ENCODE data around the gene BIVM.

Gene BIVM, protein sequence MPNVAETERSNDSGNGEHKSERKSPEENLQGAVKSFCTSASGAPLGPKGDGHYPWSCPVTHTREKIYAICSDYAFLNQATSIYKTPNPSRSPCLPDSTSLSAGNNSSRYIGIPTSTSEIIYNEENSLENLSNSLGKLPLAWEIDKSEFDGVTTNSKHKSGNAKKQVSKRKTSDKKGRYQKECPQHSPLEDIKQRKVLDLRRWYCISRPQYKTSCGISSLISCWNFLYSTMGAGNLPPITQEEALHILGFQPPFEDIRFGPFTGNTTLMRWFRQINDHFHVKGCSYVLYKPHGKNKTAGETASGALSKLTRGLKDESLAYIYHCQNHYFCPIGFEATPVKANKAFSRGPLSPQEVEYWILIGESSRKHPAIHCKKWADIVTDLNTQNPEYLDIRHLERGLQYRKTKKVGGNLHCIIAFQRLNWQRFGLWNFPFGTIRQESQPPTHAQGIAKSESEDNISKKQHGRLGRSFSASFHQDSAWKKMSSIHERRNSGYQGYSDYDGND

DNA sequence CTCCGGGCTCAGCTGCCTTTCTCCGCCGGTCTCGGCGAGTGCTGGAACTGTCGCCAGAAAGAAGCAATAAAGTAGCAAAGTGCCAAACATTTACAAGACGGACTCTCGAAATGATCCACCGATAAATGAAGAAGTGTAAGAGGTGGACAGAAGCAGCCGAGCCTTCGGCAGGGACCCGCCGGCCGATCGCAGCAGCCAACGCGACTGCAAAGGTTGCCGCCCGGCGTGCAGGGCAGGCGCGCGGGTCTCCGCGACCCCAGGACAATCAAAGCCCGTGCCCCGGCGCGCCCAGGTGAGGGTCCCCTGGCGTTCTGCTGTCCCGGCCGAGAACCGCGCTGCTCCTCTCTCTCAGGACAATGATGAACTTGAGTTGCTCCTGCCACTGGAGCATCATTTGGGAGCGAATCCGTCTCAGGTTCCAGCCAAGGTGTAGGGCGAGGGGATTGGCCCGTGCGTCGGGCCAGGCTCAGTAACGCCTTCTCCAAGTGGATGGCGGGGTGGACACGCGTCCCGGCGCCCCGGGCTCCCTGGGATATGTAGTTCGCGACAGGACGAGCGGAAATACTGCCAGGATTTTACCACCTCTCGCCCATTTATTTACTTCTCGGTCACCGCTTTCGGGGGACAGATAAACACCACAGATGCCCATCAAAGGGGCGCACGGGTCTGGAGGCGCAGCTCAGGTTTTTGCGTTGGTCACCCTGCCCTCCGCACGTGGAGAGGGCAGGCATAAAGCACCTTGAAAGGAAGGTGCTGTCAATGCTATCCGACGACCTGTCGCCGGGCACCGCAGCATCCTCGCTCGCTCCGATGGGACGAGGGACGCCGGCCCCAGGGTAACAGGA lies at the start of gene BIVM, which contains the start of gene POGLUT2:
Gene BIVM, plus strand, starts transcription at position 539 of the 845 bp plus-strand sequence. CDS start 8,149 bp downstream, outside the sequence.
Gene POGLUT2, minus strand, starts transcription at position 396 of the 845 bp plus-strand sequence. Its CDS starts 306 bp downstream, at position 90.
- Histone ChIP-seq H3K27me3 (replicated peaks) (no peaks in the 10 kb centered on the region), H3K27ac (peak within 1 kb of the TSS; percentile 53), H3K4me3 (ENCODE audit: low read depth, low read length) (peak within 1 kb of the TSS; percentile 91), H3K36me3 (replicated peaks) (no peaks in the 10 kb centered on the region)
- in situ Hi-C loops (cut with HindIII; ENCODE audit: low pct_ligation_motif_present, low sequenced_read_pairs): no loop called here
- TF ChIP-seq, protein P1, sequence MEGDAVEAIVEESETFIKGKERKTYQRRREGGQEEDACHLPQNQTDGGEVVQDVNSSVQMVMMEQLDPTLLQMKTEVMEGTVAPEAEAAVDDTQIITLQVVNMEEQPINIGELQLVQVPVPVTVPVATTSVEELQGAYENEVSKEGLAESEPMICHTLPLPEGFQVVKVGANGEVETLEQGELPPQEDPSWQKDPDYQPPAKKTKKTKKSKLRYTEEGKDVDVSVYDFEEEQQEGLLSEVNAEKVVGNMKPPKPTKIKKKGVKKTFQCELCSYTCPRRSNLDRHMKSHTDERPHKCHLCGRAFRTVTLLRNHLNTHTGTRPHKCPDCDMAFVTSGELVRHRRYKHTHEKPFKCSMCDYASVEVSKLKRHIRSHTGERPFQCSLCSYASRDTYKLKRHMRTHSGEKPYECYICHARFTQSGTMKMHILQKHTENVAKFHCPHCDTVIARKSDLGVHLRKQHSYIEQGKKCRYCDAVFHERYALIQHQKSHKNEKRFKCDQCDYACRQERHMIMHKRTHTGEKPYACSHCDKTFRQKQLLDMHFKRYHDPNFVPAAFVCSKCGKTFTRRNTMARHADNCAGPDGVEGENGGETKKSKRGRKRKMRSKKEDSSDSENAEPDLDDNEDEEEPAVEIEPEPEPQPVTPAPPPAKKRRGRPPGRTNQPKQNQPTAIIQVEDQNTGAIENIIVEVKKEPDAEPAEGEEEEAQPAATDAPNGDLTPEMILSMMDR (IDR thresholded peaks at IDR 0.05; ENCODE audit: low read depth, low read length, missing control alignments): no peak
- DNase-seq: peak; percentile 95

DNA sequence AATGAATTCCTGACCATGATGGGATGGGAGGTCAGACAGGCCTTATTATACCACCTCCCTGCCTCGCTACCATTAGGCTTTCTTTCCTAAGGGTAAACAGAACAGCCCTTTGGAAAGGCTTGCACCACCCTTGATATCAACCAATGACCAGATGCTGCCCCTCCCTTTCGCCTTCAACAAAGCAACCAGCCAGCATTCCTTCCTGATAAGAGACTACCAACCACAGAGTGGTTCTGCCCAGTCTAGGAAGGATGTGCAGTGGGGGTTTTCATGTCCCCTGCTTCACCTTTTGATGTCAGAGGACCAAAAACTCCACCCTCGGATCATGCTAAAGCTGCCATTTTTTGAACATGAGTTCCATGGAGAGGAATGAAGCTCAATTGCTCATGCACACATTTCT lies 47.0 kb upstream of the BIVM start:
- H3K27ac ChIP-seq: no peak overlapping the region
- in situ Hi-C loops (cut with HindIII; ENCODE audit: low pct_ligation_motif_present, low sequenced_read_pairs): no loop called here
- H3K27me3 ChIP-seq (replicated peaks): no peaks in the 10 kb centered on the region
- DNase-seq: no peak
- TF ChIP-seq, protein P1 (IDR thresholded peaks at IDR 0.05; ENCODE audit: low read depth, low read length, missing control alignments): no peak
- no peak overlapping the region for H3K4me3 ChIP-seq (ENCODE audit: low read depth, low read length)
- H3K36me3 ChIP-seq (replicated peaks): no peaks in the 10 kb centered on the region

DNA sequence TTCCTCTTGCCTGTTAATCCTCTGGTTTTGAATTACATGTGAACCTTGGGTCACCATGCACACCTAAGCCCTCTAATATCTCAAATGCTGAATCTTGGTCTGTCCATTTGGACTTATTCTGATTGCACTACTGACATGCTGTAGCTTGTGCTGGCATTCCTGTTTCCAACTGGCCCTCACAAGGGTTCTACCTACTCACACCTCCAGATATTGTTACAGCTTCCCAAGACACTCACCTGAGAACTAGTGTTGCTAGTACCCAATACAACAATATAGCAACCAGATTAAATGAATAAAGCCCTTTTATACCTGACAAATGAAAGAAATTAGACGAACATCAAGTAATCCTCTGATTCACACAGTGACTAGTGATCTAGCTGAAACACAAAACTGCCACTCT lies 41.9 kb upstream of the BIVM start:
- H3K36me3 ChIP-seq (replicated peaks): no peaks in the 10 kb centered on the region
- TF ChIP-seq, protein P1 (IDR thresholded peaks at IDR 0.05; ENCODE audit: low read depth, low read length, missing control alignments): no peak
- no peaks in the 10 kb centered on the region for H3K27me3 ChIP-seq (replicated peaks)
- in situ Hi-C loops (cut with HindIII; ENCODE audit: low pct_ligation_motif_present, low sequenced_read_pairs): no loop called here
- DNase-seq: no peak
- H3K4me3 ChIP-seq (ENCODE audit: low read depth, low read length): no peak overlapping the region
- H3K27ac ChIP-seq: no peak overlapping the region

DNA sequence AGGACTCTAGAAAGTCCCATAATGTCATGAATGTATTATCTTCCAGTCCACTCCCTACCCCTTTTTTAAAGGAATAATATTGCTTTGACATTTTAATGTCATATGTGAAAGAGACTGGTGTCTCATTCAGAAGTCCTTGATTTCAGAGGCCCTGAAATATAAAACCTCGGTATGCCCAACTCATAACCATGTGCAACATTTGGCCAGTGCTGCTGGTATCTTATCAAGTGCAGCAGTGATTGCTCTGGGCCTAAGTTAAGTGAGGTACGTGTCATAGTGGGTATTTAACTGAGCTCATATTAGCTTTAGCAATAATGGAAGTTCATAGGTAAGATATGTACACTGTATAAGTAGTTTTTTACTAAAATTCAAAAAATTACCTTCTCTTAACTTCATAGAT lies 40.1 kb upstream of the BIVM start:
- DNase-seq: no peak
- Histone ChIP-seq H3K4me3 (ENCODE audit: low read depth, low read length) (no peak overlapping the region), H3K36me3 (replicated peaks) (no peaks in the 10 kb centered on the region), H3K27ac (no peak overlapping the region), H3K27me3 (replicated peaks) (no peaks in the 10 kb centered on the region)
- in situ Hi-C loops (cut with HindIII; ENCODE audit: low pct_ligation_motif_present, low sequenced_read_pairs): no loop called here
- TF ChIP-seq, protein P1 (IDR thresholded peaks at IDR 0.05; ENCODE audit: low read depth, low read length, missing control alignments): no peak

DNA sequence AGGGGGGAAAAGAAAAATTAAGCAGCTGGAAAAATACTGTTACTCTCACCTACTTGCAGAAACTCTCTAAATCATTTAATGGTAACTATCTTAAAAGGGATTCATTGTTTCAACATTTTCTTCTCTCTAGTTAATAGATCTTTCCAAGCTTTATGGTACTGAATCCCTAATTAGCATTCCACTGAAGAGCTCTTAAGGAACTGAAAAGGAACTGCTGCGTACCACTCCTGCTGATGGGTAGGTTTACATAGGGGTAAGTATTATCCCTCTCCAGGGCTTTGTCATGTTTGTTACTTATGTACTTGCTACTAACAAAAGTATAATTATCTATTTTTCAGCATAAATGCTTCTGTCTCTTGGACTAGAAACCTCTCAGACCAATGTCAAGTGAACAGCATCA lies 37.8 kb upstream of the BIVM start:
- Histone ChIP-seq H3K27me3 (replicated peaks) (no peaks in the 10 kb centered on the region), H3K27ac (no peak overlapping the region), H3K4me3 (ENCODE audit: low read depth, low read length) (no peak overlapping the region), H3K36me3 (replicated peaks) (no peaks in the 10 kb centered on the region)
- DNase-seq: no peak
- in situ Hi-C loops (cut with HindIII; ENCODE audit: low pct_ligation_motif_present, low sequenced_read_pairs): no loop called here
- TF ChIP-seq, protein P1 (IDR thresholded peaks at IDR 0.05; ENCODE audit: low read depth, low read length, missing control alignments): no peak
